ENCODE measurements around the gene PTPRJ. TPM values are rescaled to one million over a fixed set of nuclear protein-coding genes. Genes with fewer than 3 reads are reported as not detected.
A peak's percentile ranks its signal among the peaks of the same experiment; 100 is the strongest.
"Not testable (repeated sequence)": the region's sequence is repeated elsewhere in the genome, so short reads cannot be mapped to it uniquely, and the experiment has no call there.

The PTPRJ gene
- total RNA-seq, 1 donor from 2014 or later: 214 TPM

- DNase-seq (ENCODE audit: low read depth): no peak
These were observed 37.6 kb downstream of the PTPRJ start for GRCh38 chr11:48017831-48018527.

- DNase-seq (ENCODE audit: low read depth): no peak
These were observed 38.3 kb downstream of the PTPRJ start for GRCh38 chr11:48018528-48019216.

GRCh38 chr11:48019217-48019584 lies 38.8 kb downstream of the PTPRJ start:
- peak; percentile 51 for DNase-seq (ENCODE audit: low read depth)

- DNase-seq (ENCODE audit: low read depth): no peak
These were observed 39.2 kb downstream of the PTPRJ start for GRCh38 chr11:48019595-48019994.

- DNase-seq (ENCODE audit: low read depth): no peak
These were observed 39.9 kb downstream of the PTPRJ start for GRCh38 chr11:48020092-48020755.

GRCh38 chr11:48021201-48021820 lies 41.0 kb downstream of the PTPRJ start:
- DNase-seq (ENCODE audit: low read depth): not testable (repeated sequence)

GRCh38 chr11:48022445-48022844 lies 42.1 kb downstream of the PTPRJ start:
- DNase-seq (ENCODE audit: low read depth): no peak

- DNase-seq (ENCODE audit: low read depth): not testable (repeated sequence)
These were observed 43.2 kb downstream of the PTPRJ start for GRCh38 chr11:48023608-48024007.

- DNase-seq (ENCODE audit: low read depth): no peak
These were observed 44.3 kb downstream of the PTPRJ start for GRCh38 chr11:48024635-48025071.

GRCh38 chr11:48025293-48025983 lies 45.1 kb downstream of the PTPRJ start:
- DNase-seq (ENCODE audit: low read depth): no peak

GRCh38 chr11:48025984-48026340 lies 45.6 kb downstream of the PTPRJ start:
- DNase-seq (ENCODE audit: low read depth): no peak

- no peak for DNase-seq (ENCODE audit: low read depth)
These were observed 48.7 kb downstream of the PTPRJ start for GRCh38 chr11:48028914-48029680.

GRCh38 chr11:48029681-48030290 lies 49.4 kb downstream of the PTPRJ start:
- DNase-seq (ENCODE audit: low read depth): no peak

GRCh38 chr11:48031602-48032001 lies 51.2 kb downstream of the PTPRJ start:
- DNase-seq (ENCODE audit: low read depth): no peak

GRCh38 chr11:48032721-48033120 lies 52.4 kb downstream of the PTPRJ start:
- DNase-seq (ENCODE audit: low read depth): no peak

GRCh38 chr11:48033918-48034341 lies 53.6 kb downstream of the PTPRJ start:
- no peak for DNase-seq (ENCODE audit: low read depth)

- DNase-seq (ENCODE audit: low read depth): no peak
These were observed 54.8 kb downstream of the PTPRJ start for GRCh38 chr11:48034926-48035871.

- DNase-seq (ENCODE audit: low read depth): no peak
These were observed 55.7 kb downstream of the PTPRJ start for GRCh38 chr11:48036011-48036410.

GRCh38 chr11:48036466-48036865 lies 56.1 kb downstream of the PTPRJ start:
- DNase-seq (ENCODE audit: low read depth): no peak

All from renal cortical epithelial cell (primary cell).